Mesenchymal stem cell (in vitro differentiated cells and primary cell): Measurements from ENCODE around the gene TBL3.
A peak's percentile ranks its signal among the peaks of the same experiment; 100 is the strongest.

ENCODE experiments used
- DNase-seq: peaks from one replicate; pipeline ENCODE4 v3.0.0-alpha.2; 2013
- H2AFZ ChIP-seq: one replicate; pipeline ENCODE4 v1.6.1; 2013; ENCODE audit warnings: low read depth, mild to moderate bottlenecking, control low read depth, inconsistent platforms, low read length, moderate library complexity
- H2AK5ac ChIP-seq: 2 replicates; pipeline ENCODE4 v1.6.1; 2013; ENCODE audit warnings: low read length, moderate library complexity, mild to moderate bottlenecking, inconsistent platforms; ENCODE audit not compliant: severe bottlenecking
- H2BK120ac ChIP-seq: one replicate; pipeline ENCODE4 v1.6.1; 2013; ENCODE audit warnings: low read depth, mild to moderate bottlenecking, inconsistent platforms, low read length, moderate library complexity
- H2BK12ac ChIP-seq, 2 experiments: one replicate each; pipeline ENCODE4 v1.6.1; 2013; ENCODE audit warnings: inconsistent platforms in 2 of 2, low read length in 2 of 2, mild to moderate bottlenecking in 2 of 2, moderate library complexity in 2 of 2, control low read depth in 1 of 2
- H2BK15ac ChIP-seq: one replicate; pipeline ENCODE4 v1.6.1; 2013; ENCODE audit warnings: mild to moderate bottlenecking, low read depth, inconsistent platforms; ENCODE audit not compliant: poor library complexity, severe bottlenecking
- H2BK5ac ChIP-seq: 2 replicates; pipeline ENCODE4 v1.6.1; 2013; ENCODE audit warnings: low read depth, mild to moderate bottlenecking, low read length, control low read depth, inconsistent platforms; ENCODE audit not compliant: poor library complexity, severe bottlenecking
- H3K14ac ChIP-seq, 2 experiments: one replicate each; pipeline ENCODE4 v1.6.1; 2013; ENCODE audit warnings: inconsistent platforms in 2 of 2, low read length in 2 of 2, control low read depth in 1 of 2, mild to moderate bottlenecking in 1 of 2, moderate library complexity in 1 of 2
- H3K18ac ChIP-seq, 2 experiments: one replicate each; pipeline ENCODE4 v1.6.1; 2013; ENCODE audit warnings: inconsistent platforms in 2 of 2, low read length in 2 of 2, control low read depth in 1 of 2, low read depth in 1 of 2, mild to moderate bottlenecking in 1 of 2
- H3K23ac ChIP-seq, 2 experiments: one replicate each; pipeline ENCODE4 v1.6.1; 2013; ENCODE audit warnings: inconsistent platforms in 2 of 2, low read length in 2 of 2, mild to moderate bottlenecking in 2 of 2, moderate library complexity in 2 of 2, control low read depth in 1 of 2
- H3K27ac ChIP-seq: 2 replicates; pipeline ENCODE4 v1.5.1; 2013; ENCODE audit warnings: mild to moderate bottlenecking, moderate library complexity, low read length, control low read depth, inconsistent platforms; ENCODE audit not compliant: poor library complexity, severe bottlenecking
- H3K27me3 ChIP-seq, 2 experiments: 2 replicates each; pipeline versions ENCODE4 v1.6.1 to v1.7.0; 2013; ENCODE audit warnings: low read length in 2 of 2, mild to moderate bottlenecking in 2 of 2, moderate library complexity in 2 of 2, control low read depth in 1 of 2, inconsistent platforms in 1 of 2; ENCODE audit not compliant: control insufficient read depth in 1 of 2, insufficient read depth in 1 of 2
- H3K36me3 ChIP-seq, 2 experiments: 2 replicates each; pipeline versions ENCODE4 v1.6.1 to v1.7.0; 2013; ENCODE audit warnings: low read length in 2 of 2, control low read depth in 1 of 2, inconsistent platforms in 1 of 2, low read depth in 1 of 2, mild to moderate bottlenecking in 1 of 2; ENCODE audit not compliant: insufficient read depth in 2 of 2, control insufficient read depth in 1 of 2
- H3K4ac ChIP-seq, 2 experiments: one replicate each; pipeline ENCODE4 v1.6.1; 2013; ENCODE audit warnings: inconsistent platforms in 2 of 2, low read length in 2 of 2, mild to moderate bottlenecking in 2 of 2, moderate library complexity in 2 of 2, control low read depth in 1 of 2, low read depth in 1 of 2
- H3K4me1 ChIP-seq: 2 replicates; pipeline ENCODE4 v1.6.1; 2013; ENCODE audit warnings: low read depth, low read length, control low read depth; ENCODE audit not compliant: control insufficient read depth, insufficient read depth
- H3K4me2 ChIP-seq: 2 replicates; pipeline ENCODE4 v1.6.1; 2013; ENCODE audit warnings: low read length, mild to moderate bottlenecking, inconsistent platforms; ENCODE audit not compliant: poor library complexity, severe bottlenecking
- H3K4me3 ChIP-seq, 2 experiments: 2 replicates each; pipeline versions ENCODE4 v1.5.1 to v1.7.0; 2013; ENCODE audit warnings: low read length in 2 of 2, mild to moderate bottlenecking in 2 of 2, control low read depth in 1 of 2, low read depth in 1 of 2; ENCODE audit not compliant: insufficient read depth in 1 of 2
- H3K79me1 ChIP-seq: replicated peaks from 2 replicates; pipeline ENCODE4 v1.6.1; 2013; ENCODE audit warnings: mild to moderate bottlenecking, control low read depth, low read length, inconsistent platforms; ENCODE audit not compliant: poor library complexity, severe bottlenecking
- H3K9ac ChIP-seq: 2 replicates; pipeline ENCODE4 v1.7.0; 2013; ENCODE audit warnings: mild to moderate bottlenecking, low read length, moderate library complexity
- H3K9me3 ChIP-seq: 2 replicates; pipeline ENCODE4 v1.7.0; 2013; ENCODE audit warnings: mild to moderate bottlenecking, low read length; ENCODE audit not compliant: control insufficient read depth
- H4K8ac ChIP-seq: one replicate; pipeline ENCODE4 v1.6.1; 2013; ENCODE audit warnings: inconsistent platforms, mild to moderate bottlenecking, low read length, moderate library complexity
- H4K91ac ChIP-seq: one replicate; pipeline ENCODE4 v1.6.1; 2013; ENCODE audit warnings: mild to moderate bottlenecking, low read length, inconsistent platforms
- WGBS: methylation state at CpG from one replicate; pipeline ENCODE4 v1.1.7; 2013; ENCODE audit warnings: mixed read lengths; 5-methylcytosine and 5-hydroxymethylcytosine counted together

The TBL3 gene

DNA sequence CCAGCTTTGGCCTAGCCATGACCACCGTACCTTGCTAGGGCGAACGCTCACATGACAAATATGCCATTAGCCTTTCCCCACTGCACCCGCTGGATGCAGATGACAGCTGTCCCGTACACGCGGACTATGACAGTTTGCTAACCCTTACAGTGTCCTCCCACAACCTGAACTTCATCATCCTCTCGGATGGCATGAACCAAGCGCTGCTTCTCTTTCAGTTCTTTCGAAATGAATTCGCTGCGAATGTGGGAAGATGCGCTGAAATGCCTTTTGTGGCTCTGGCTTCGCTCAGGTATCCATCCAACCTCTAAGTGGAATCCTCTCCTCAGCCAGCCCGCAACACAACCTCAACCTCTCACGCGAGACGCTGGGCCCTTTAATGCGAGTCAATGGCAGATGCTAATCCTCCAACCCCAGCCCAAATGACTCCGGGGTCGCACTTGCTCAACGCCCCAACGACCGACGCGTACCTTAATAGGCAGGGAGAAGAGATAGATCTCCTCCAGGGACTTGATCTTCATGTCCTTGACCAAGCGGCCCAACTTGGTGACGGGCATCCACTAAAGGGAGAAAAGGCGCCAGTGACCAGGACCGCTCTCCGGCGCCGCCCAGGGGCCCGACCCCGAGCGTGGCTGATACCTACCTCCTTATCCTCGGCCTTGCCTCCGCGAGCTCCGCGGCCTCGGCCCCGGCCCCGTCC, 7.9 kb upstream of the TBL3 start:
- Histone ChIP-seq H3K4me3 (peak overlapping the region; percentile 84 to 91), H2BK12ac (no peak overlapping the region), H3K14ac (peak overlapping the region in 1 of 2 experiments; percentile 35), H3K27ac (peak overlapping the region; percentile 45), H3K18ac (peak overlapping the region in 1 of 2 experiments; percentile 68), H2BK120ac (no peak overlapping the region), H2AK5ac (no peak overlapping the region), H3K23ac (peak overlapping the region in 1 of 2 experiments; percentile 34), H3K9ac (peak overlapping the region; percentile 97), H3K4me1 (peaks cover 32% of the 10 kb centered on the region), H3K4ac (peak overlapping the region in 1 of 2 experiments; percentile 74), H4K8ac (no peak overlapping the region), H4K91ac (no peak overlapping the region), H3K79me1 (peaks cover 8% of the 10 kb centered on the region), H3K4me2 (peak overlapping the region; percentile 55), H2BK5ac (peak overlapping the region; percentile 97), H2AFZ (no peak overlapping the region), H3K36me3 (peaks cover 33 to 34% of the 10 kb centered on the region in 2 experiments), H3K9me3 (peaks cover 4% of the 10 kb centered on the region), H3K27me3 (no peaks in the 10 kb centered on the region), H2BK15ac (no peak overlapping the region)
- WGBS = under 1% methylated on average over 40 of the region's 44 CpGs
- DNase-seq = peak; percentile 57

DNA sequence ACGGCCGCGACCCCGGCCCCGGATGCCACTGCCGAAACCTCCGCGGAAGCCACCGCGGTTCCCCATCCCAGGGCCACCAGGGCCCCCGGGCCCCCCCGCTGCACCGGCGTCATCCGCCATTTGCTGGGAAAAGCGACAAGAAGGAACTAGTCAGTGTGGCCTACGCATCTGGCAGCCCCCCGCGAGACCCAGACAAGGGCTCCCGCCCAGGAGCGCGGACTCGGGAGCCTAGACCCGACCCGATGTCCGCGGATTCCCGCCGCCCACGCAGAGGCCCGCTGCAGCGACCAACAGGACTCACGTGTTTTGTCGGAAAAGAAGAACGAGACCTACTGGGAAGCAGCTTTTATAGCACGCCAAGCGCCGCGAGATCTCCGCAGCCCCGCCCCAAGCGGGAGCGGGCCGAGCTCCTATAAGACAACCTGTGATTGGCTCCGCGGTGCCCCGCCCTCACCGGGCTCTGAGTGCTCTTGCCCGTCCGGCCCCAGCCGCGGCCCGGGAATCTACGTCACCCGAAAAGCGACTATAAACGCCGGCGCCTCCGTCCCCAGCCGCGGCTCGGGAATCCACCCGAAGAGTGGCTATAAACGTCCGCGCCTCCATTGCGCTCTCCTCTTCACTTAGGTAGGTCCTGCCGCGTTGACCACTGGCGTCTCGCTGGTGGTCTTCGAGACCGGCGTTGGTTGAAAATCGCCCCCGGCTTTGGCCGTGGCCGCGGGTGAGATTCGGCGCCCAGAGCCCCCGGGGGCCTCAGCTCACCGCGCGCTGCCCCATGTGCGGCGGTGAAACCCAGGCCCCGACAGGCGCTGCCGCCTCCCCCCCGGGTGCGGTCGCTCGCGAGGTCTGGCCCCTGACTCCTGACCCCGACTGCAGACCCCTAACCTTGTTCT, 7.1 kb upstream of the TBL3 start, which contains the start of gene RPS2:
Gene RPS2 (minus strand): TSS at position 321 of the 890 bp plus-strand sequence. CDS start 201 bp downstream, at position 120.
- Histone ChIP-seq H3K9ac (peak within 1 kb of the TSS; percentile 97), H3K27me3 (no peaks in the 10 kb centered on the region), H4K91ac (peak within 1 kb of the TSS; percentile 78), H3K4me2 (peak within 1 kb of the TSS; percentile 92), H2AK5ac (peak within 1 kb of the TSS; percentile 78), H3K27ac (peak within 1 kb of the TSS; percentile 84), H2BK120ac (peak within 1 kb of the TSS; percentile 77), H3K4ac (peak within 1 kb of the TSS; percentile 86 to 93), H3K4me1 (peaks cover 28% of the 10 kb centered on the region), H2BK12ac (no peak within 1 kb of the TSS), H3K23ac (peak within 1 kb of the TSS in 1 of 2 experiments; percentile 81), H2BK15ac (peak within 1 kb of the TSS; percentile 55), H3K79me1 (peaks cover 8% of the 10 kb centered on the region), H2AFZ (peak within 1 kb of the TSS; percentile 72), H3K14ac (peak within 1 kb of the TSS in 1 of 2 experiments; percentile 74), H2BK5ac (peak within 1 kb of the TSS; percentile 97), H3K4me3 (peak within 1 kb of the TSS; percentile 88 to 91), H3K36me3 (peaks cover 33 to 34% of the 10 kb centered on the region in 2 experiments), H3K9me3 (peaks cover 4% of the 10 kb centered on the region), H4K8ac (peak within 1 kb of the TSS; percentile 90), H3K18ac (peak within 1 kb of the TSS; percentile 79 to 93)
- peak; percentile 99 for DNase-seq
- WGBS = under 1% methylated on average over 91 of the region's 97 CpGs

DNA sequence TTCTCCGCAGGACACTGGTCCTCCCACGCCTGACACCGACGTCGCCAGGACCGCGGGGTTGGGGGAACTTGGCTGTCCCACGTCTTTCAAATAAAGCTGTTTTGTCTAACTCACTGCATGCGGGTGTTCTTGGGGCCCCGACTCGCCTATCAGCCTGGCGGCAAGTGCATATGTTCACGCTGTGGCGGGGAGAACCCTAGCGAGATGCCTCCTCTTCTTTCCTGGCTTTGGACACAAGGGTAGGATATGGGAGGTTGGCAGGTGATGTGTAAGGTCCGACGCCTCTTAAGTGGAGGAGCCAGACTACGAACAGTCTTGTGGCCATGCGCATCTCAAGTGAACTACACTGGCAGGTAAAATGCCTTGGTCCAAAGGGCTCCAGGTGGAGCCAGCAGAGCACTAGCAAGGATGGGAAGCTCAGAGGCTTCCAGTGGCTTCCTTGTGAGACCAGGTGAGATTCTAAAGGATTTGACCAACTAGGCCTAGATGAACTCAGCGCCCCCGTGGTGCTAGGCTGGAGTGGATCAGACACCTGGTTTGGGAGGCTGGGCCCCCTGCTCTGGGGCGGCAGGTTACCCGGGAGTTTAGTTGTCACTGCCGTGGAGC, 6.4 kb upstream of the TBL3 start:
- Histone ChIP-seq H2AFZ (peak overlapping the region; percentile 72), H3K27ac (peak overlapping the region; percentile 21), H3K9me3 (peaks cover 4% of the 10 kb centered on the region), H4K91ac (peak overlapping the region; percentile 74), H3K14ac (peak overlapping the region in 1 of 2 experiments; percentile 26), H3K4me2 (peak overlapping the region; percentile 92), H3K23ac (peak overlapping the region in 1 of 2 experiments; percentile 81), H2BK5ac (peak overlapping the region; percentile 9), H2BK120ac (peak overlapping the region; percentile 77), H3K36me3 (peaks cover 33 to 34% of the 10 kb centered on the region in 2 experiments), H3K27me3 (no peaks in the 10 kb centered on the region), H2AK5ac (peak overlapping the region; percentile 57), H3K4ac (peak overlapping the region; percentile 86 to 93), H3K79me1 (peaks cover 8% of the 10 kb centered on the region), H2BK15ac (peak overlapping the region; percentile 55), H3K4me1 (peaks cover 28% of the 10 kb centered on the region), H3K18ac (peak overlapping the region; percentile 79 to 93), H3K9ac (peak overlapping the region; percentile 97), H4K8ac (peak overlapping the region; percentile 81), H3K4me3 (peak overlapping the region; percentile 88 to 91), H2BK12ac (peak overlapping the region in 1 of 2 experiments; percentile 12)
- DNase-seq = no peak
- 28% methylated on average over 23 of the region's 24 CpGs for WGBS
